Breast epithelium (tissue), 4 donors: Measurements from ENCODE around the gene DPH1. TPM values are rescaled to one million over a fixed set of nuclear protein-coding genes. Genes with fewer than 3 reads are reported as not detected.
"Not testable (repeated sequence)": the region's sequence is repeated elsewhere in the genome, so short reads cannot be mapped to it uniquely, and the experiment has no call there.

Experiments used
- DNase-seq, 2 donors: peaks; one replicate each; pipeline ENCODE4 v3.0.0-alpha.2; 2019; ENCODE audit warnings: low spot score in 2 of 2
- H3K27ac ChIP-seq, 2 donors: fragments of 200-600 bp; sonication (generic) in 1 of 2; one replicate each; pipeline ENCODE4 v1.5.1; 2016 to 2019; ENCODE audit warnings: mild to moderate bottlenecking in 1 of 2
- H3K27me3 ChIP-seq, 2 donors: fragments of 200-600 bp; sonication (generic) in 1 of 2; one replicate each; pipeline versions ENCODE4 v1.5.1 to v1.6.0; 2017 to 2019; ENCODE audit warnings: control low read depth in 1 of 2, mild to moderate bottlenecking in 1 of 2
- H3K36me3 ChIP-seq: fragments of 200-600 bp; one replicate; pipeline ENCODE4 v1.5.1; 2019
- H3K4me1 ChIP-seq, 2 donors: fragments of 200-600 bp; sonication (generic); one replicate each; pipeline ENCODE4 v1.5.1; 2016 to 2019; ENCODE audit warnings: control low read depth in 1 of 2
- H3K4me3 ChIP-seq, 3 donors: fragments of 200-600 bp; sonication (generic); 1 replicate in 2 of 3; 2 replicates in 1 of 3; pipeline ENCODE4 v1.5.1; 2016 to 2019; ENCODE audit warnings: mild to moderate bottlenecking in 3 of 3, moderate library complexity in 2 of 3
- H3K9me3 ChIP-seq, 2 donors: fragments of 200-600 bp; sonication (generic) in 1 of 2; one replicate each; pipeline ENCODE4 v1.5.1; 2016 to 2019; ENCODE audit warnings: control low read depth in 1 of 2
- CTCF ChIP-seq, 3 donors: fragments of 450-650 bp; IDR thresholded peaks; one replicate each; pipeline ENCODE4 v1.5.1; 2016 to 2017; ENCODE audit warnings: antibody characterized with exemption in 3 of 3, mild to moderate bottlenecking in 3 of 3, moderate library complexity in 3 of 3
- POLR2A ChIP-seq: fragments of 450-650 bp; IDR thresholded peaks from one replicate; pipeline ENCODE4 v1.6.1; 2016; ENCODE audit warnings: antibody characterized with exemption, mild to moderate bottlenecking, moderate library complexity
- POLR2AphosphoS5 ChIP-seq, 3 donors: sonication (generic); formaldehyde crosslinking; IDR thresholded peaks; one replicate each; pipeline ENCODE4 v1.6.1; 2017; ENCODE audit warnings: antibody characterized with exemption in 3 of 3
- intact Hi-C: fragments of 100-400 bp; cut with DNase I; formaldehyde crosslinking; loops from one replicate; pipeline ENCODE4 v1.15.1; 2023; ENCODE audit warnings: low total_unique reads
- total RNA-seq, 3 donors: library from RNA; depleted of rRNA; stranded (reverse); fragments of >200 nt; gene quantifications; one replicate each; pipeline ENCODE4 v1.1.0, GENCODE V29; 2016

DPH1 gene
- total RNA-seq: 10 to 100 TPM; 28.3 to 66.6 (median 55.7) TPM

GRCh38 chr17:2029911-2030778, at the start of gene DPH1:
Gene DPH1, plus strand, starts transcription at chr17:2030153. Its CDS starts 17 bp downstream, at chr17:2030170.
- DNase-seq: peak; percentile 74 to 82
- Histone ChIP-seq H3K36me3 (no peaks in the 10 kb centered on the region), H3K27me3 (peaks cover 0 to 3% of the 10 kb centered on the region in 2 donors), H3K4me1 (peaks cover 0 to 7% of the 10 kb centered on the region in 2 donors), H3K9me3 (no peaks in the 10 kb centered on the region), H3K27ac (peak within 1 kb of the TSS; percentile 48 to 64), H3K4me3 (peak within 1 kb of the TSS; percentile 88 to 96 (median 94))
- intact Hi-C loops: loop anchor here (10.0 kb wide), 1 partner anchor 115 kb away; no protein-coding TSS in a partner anchor
- TF ChIP-seq POLR2A: no peak
- peak; percentile 67 to 76 (median 72) for TF ChIP-seq POLR2AphosphoS5 (IDR thresholded peaks at IDR 0.05)
- no peak for TF ChIP-seq CTCF (IDR thresholded peaks at IDR 0.05)

- DNase-seq: no peak
- intact Hi-C loops: no loop called here
- Histone ChIP-seq H3K27me3 (peaks cover 0 to 8% of the 10 kb centered on the region in 2 donors), H3K27ac (no peak overlapping the region), H3K4me1 (no peaks in the 10 kb centered on the region), H3K4me3 (no peak overlapping the region), H3K9me3 (no peaks in the 10 kb centered on the region), H3K36me3 (no peaks in the 10 kb centered on the region)
- TF ChIP-seq CTCF (IDR thresholded peaks at IDR 0.05): no peak
Measured at GRCh38 chr17:1980665-1981250, 49.2 kb upstream of the DPH1 start.

- H3K36me3 ChIP-seq, DNase-seq, H3K4me1 ChIP-seq, H3K27ac ChIP-seq, H3K4me3 ChIP-seq, H3K27me3 ChIP-seq, intact Hi-C loops, H3K9me3 ChIP-seq: not testable (repeated sequence)
Measured at GRCh38 chr17:1982793-1983366, 47.1 kb upstream of the DPH1 start.

- no peaks in the 10 kb centered on the region for H3K36me3 ChIP-seq
- no peaks in the 10 kb centered on the region for H3K27me3 ChIP-seq
- H3K4me1 ChIP-seq: no peaks in the 10 kb centered on the region
- no peak overlapping the region for H3K4me3 ChIP-seq
- H3K9me3 ChIP-seq: no peaks in the 10 kb centered on the region
- no peak overlapping the region for H3K27ac ChIP-seq
- no peak for DNase-seq
- TF ChIP-seq POLR2A: no peak
- TF ChIP-seq CTCF (IDR thresholded peaks at IDR 0.05): no peak
- TF ChIP-seq POLR2AphosphoS5 (IDR thresholded peaks at IDR 0.05): no peak
- intact Hi-C loops: no loop called here
Measured at GRCh38 chr17:1985093-1985492, 44.9 kb upstream of the DPH1 start.

- intact Hi-C loops: no loop called here
- Histone ChIP-seq H3K4me1 (no peaks in the 10 kb centered on the region), H3K36me3 (no peaks in the 10 kb centered on the region), H3K27me3 (no peaks in the 10 kb centered on the region), H3K9me3 (no peaks in the 10 kb centered on the region), H3K27ac (no peak overlapping the region), H3K4me3 (no peak overlapping the region)
- no peak for DNase-seq
- TF ChIP-seq CTCF (IDR thresholded peaks at IDR 0.05) (no peak), POLR2A (no peak), POLR2AphosphoS5 (IDR thresholded peaks at IDR 0.05) (no peak)
Measured at GRCh38 chr17:1985686-1986085, 44.3 kb upstream of the DPH1 start.
